DMS114 treated with DMSO at 0.1 percent for 48 hours (cell line): ENCODE data around the gene NOP53.
"Not testable (repeated sequence)": the region's sequence is repeated elsewhere in the genome, so short reads cannot be mapped to it uniquely, and the experiment has no call there.

ENCODE experiments used
- DNase-seq: peaks from one replicate; lab custom pipeline; 2025; ENCODE audit not compliant: unreplicated experiment; lab: John Stamatoyannopoulos, UW

Gene NOP53

GRCh38 chr19:47771291-47771690 is 25.9 kb downstream of the NOP53 start:
- not testable (repeated sequence) for DNase-seq

DNA sequence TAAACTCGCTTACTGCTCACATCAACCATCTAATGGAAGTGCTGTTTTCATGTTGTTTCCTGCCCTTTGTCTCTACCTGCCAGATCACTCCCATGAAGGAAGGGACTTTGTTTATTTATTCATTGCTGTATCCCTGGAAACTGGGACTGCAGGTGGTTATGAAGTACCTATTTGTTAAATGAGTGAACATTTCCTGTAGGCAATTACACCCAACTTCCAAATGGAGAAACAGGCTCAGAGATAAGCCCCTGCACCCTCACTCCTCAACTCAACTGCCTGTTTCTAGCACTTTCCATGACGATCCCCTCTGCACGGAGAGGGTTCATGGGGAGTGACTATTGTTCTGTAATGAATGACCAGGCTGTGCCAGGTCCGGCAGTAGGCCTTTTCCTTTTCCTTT is 31.2 kb downstream of the NOP53 start:
- no peak for DNase-seq

GRCh38 chr19:47777245-47778048 is 32.1 kb downstream of the NOP53 start:
- not testable (repeated sequence) for DNase-seq

DNA sequence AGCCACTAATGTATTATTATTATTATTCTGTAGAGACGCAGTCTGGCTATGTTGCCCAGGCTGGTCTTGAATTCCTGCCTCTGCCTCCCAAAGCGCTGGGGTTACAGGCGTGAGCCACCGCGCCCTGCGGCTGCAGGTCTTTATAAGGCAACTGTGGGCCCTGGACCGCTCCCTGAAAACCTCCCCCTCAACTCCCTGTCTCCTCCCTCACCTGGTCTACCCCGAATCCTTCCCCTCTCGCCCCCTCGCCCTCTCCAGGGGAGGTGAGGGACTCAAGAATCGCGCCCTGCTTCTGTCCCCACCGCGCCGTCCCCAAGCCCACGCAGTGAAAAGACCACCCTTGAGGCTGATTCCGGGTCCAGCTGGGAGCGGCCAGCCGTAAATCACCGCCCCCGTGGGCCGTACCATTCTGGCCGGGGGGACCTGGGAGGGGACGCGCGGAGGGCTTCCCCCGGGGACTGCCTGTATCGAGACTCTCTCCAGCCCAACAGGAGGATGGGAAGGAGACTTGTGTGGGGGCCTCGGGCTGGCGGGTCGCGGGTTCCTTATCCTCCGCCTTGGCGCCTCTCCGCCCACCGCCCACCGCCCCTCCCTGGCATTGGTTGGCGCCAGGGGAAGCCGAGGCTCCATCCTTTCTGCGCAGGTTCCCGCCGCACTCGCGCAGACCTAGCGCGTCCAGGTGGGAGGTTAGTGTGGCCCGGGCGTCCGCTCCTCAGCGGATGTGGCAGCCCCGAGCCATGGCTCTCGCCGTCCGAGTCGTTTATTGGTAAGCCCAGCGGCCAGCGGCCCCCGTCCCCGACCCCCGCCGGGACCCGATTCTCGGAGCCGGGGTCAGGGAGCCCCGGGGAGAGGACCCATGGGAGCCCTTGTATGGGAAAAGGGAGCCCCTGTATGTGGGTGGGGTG is 33.0 kb downstream of the NOP53 start, which contains the start of gene SELENOW:
SELENOW (plus strand) TSS at position 655 of the 905 bp plus-strand sequence; CDS start at position 738, 83 bp downstream.
- no peak for DNase-seq

- no peak for DNase-seq
Observed at GRCh38 chr19:47778954-47779351, 33.6 kb downstream of the NOP53 start.

- no peak for DNase-seq
Observed at GRCh38 chr19:47779524-47780214, 34.3 kb downstream of the NOP53 start.

DNA sequence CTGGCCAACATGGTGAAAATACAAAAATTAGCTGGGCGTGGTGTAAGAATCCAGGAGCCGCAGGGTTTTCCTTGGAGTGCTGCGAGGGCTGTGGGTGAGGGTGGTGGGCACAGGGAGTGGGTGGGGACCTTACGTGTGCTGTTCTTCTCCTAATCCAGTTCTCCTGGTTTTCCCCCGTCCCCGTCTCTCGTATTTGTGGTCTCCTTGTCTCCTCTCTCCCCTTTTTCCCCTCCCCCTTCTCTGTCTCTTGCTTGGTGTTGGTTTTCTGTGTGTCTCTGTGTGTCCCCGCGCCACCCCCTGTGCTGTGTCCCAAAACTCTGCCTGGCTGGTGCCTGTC is 34.8 kb downstream of the NOP53 start:
- no peak for DNase-seq

DNA sequence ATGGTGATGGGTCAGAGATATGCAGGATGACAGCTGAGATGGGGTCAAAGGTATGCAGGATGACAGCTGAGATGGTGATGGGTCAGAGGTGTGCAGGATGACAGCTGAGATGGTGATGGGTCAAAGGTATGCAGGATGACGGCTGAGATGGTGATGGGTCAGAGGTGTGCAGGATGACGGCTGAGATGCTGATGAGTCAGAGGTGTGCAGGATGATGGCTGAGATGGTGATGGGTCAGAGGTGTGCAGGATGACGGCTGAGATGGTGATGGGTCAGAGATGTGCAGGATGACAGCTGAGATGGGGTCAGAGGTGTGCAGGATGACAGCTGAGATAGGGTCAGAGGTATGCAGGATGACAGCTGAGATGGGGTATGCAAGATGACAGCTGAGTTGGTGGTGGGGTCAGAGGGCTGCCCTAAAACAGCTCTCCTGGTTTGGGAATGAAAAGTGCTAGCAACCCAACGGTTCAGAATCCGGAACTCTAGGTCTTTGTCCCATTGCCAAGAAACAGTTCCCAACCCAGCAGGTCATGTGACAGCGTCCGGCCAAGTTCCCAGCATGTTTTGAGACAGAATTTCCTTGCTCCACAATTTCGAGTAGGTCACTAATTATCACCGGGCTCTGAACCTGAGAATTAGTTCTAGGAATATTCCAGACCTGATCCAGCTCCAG is 36.4 kb downstream of the NOP53 start:
- no peak for DNase-seq

GRCh38 chr19:47786566-47786965 is 41.2 kb downstream of the NOP53 start:
- no peak for DNase-seq

DNA sequence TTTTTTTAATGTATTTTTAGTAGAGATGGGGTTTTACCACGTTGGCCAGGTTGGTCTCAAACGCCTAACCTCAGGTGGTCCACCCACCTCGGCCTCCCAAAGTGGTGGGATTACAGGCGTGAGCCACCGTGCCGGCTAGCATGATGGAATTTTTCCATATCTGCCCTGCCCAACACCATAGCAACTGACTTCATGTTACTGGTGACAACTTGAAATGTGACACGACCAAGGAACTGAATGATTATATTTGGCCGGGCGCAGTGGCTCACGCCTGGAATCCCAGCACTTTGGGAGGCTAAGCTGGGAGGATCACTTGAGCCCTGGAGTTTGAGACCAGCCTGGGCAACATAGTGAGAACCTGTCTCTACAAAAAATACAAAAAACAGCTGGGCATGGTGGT is 42.0 kb downstream of the NOP53 start:
- not testable (repeated sequence) for DNase-seq

DNA sequence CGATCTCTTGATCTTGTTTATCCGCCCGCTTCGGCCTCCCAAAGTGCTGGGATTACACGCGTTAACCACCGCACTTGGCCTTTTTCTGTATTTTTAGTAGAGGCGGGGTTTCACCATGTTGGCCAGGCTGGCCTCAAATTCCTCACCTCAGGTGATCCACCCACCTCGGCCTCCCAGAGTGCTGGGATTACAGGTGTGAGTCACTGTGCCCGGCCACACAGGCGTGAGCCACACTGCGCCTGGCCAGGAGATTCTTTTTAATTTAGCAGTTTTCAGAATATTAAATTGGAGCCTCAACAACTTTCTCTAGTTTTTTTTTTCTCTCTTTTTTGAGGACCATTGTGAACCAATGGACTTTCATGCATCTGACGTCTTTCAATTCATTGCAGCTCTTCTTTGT is 44.5 kb downstream of the NOP53 start:
- not testable (repeated sequence) for DNase-seq

GRCh38 chr19:47790398-47790814 is 45.1 kb downstream of the NOP53 start:
- DNase-seq, result peak; percentile 31

GRCh38 chr19:47792616-47793015 is 47.3 kb downstream of the NOP53 start:
- DNase-seq, result no peak

- no peak for DNase-seq
Observed at GRCh38 chr19:47794526-47794925, 49.2 kb downstream of the NOP53 start.

DNA sequence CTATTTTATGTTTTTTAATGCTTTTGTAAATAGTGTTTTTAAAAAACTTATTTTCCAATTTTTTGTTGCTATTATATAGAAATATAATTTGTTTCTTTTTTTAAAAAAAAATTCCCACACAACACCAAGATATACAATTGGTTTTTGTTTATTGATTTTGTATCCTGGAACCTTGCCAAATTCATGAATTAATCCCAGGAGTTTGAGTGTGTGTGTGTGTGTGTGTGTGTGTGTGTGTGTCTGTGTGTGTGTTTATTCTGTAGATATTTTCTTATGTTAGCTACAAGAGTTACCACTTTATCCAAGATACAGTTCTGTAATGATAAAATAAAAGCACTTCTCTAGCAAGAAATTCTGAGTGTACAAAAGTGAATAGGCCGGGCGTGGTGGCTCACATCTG is 51.4 kb downstream of the NOP53 start:
- DNase-seq, result no peak

GRCh38 chr19:47797996-47798903 is 52.9 kb downstream of the NOP53 start:
- no peak for DNase-seq

DNA sequence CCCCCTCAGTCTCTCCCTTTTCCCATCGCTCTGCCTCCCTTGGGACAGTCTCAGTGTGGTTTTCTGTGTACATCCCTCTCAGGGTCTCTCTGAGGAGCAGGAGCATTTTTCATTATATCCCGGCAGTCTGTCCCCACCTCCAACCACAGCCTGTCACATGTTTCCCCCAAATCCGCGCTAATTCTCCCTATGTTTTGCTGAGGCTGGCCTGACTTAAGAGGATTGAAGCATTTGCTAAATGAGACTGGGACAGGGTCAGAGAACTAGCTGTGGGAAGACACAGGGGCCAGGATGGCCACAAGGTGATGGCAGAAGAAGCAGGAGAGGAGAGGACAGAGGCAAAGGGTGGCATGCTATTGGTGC is 53.5 kb downstream of the NOP53 start:
- DNase-seq, result no peak

DNA sequence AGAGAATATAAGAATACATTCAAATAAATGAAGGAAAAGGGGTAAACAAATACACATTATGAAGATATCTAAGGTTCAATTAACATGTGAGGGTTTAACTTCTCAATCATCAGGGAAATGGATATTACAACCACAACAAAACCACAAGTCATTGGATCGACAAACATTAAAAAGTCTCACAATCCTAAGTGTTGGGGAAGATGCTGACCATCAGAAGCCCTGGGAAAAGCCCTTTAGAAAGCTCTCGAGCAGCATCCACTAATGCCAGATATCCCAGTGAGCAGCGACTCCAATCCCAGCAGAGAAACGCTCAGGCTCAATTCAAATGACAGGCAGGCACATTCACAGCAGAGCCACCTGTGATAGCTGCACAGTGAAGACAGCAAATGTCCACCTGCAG is 55.9 kb downstream of the NOP53 start:
- DNase-seq, result no peak

- DNase-seq, result no peak
Observed at GRCh38 chr19:47802521-47803043, 57.2 kb downstream of the NOP53 start.

DNA sequence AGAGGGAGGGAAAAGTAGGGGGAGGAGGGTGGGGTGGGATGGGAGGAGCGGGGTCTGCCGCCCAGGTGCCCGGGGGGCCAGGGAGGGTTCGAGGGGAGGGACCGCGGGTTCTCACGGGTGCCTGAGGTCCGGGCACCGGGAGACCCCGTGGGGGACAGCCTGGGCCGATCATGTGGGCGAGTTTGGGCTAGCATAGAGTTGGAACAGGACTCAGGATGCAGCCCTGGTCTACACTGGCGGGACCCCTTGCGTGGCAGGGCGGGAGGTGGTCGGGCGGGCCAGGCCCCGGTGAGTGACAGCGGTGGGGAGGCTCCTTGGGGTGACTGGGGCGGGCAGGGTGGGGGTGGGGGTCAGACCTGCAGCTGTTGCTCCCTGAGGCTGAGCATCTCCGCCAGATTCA is 57.8 kb downstream of the NOP53 start:
- not testable (repeated sequence) for DNase-seq
